ENCODE results near the gene CATSPERD.

CATSPERD gene

GRCh38 chr19:5719961-5720790, at the start of gene CATSPERD, which contains the start of gene LONP1:
CATSPERD (plus strand) TSS chr19:5720637; CDS start chr19:5720738, 101 bp downstream.
LONP1 (minus strand) TSS chr19:5720146; CDS start chr19:5720132, 14 bp downstream.
- peak; percentile 97 to 100 (median 99) for DNase-seq

GRCh38 chr19:5671600-5671999, 48.8 kb upstream of the CATSPERD start:
- DNase-seq: no peak

GRCh38 chr19:5672708-5673459, 47.6 kb upstream of the CATSPERD start:
- no peak for DNase-seq

- no peak for DNase-seq
Observed at GRCh38 chr19:5673752-5674151, 46.7 kb upstream of the CATSPERD start.

- DNase-seq: no peak
Observed at GRCh38 chr19:5674714-5675113, 45.7 kb upstream of the CATSPERD start.

GRCh38 chr19:5676105-5676771, 44.2 kb upstream of the CATSPERD start:
- no peak for DNase-seq

- no peak for DNase-seq
Observed at GRCh38 chr19:5676772-5677105, 43.7 kb upstream of the CATSPERD start.

- no peak for DNase-seq
Observed at GRCh38 chr19:5677136-5677535, 43.3 kb upstream of the CATSPERD start.

GRCh38 chr19:5677580-5677979, 42.9 kb upstream of the CATSPERD start:
- DNase-seq: no peak

- no peak for DNase-seq
Observed at GRCh38 chr19:5678071-5678718, 42.2 kb upstream of the CATSPERD start.

GRCh38 chr19:5679289-5680083, 41.0 kb upstream of the CATSPERD start:
- no peak for DNase-seq

GRCh38 chr19:5680084-5680436, 40.4 kb upstream of the CATSPERD start:
- no peak for DNase-seq

GRCh38 chr19:5680437-5681368, 39.7 kb upstream of the CATSPERD start, which contains the start of the genes HSD11B1L and MICOS13:
HSD11B1L (plus strand) TSS chr19:5681027; CDS start chr19:5684833, 3,806 bp downstream.
MICOS13 (minus strand) TSS chr19:5680516; CDS start chr19:5680486, 30 bp downstream.
- DNase-seq: peak; percentile 96 to 100 (median 100)

GRCh38 chr19:5681391-5682106, 38.9 kb upstream of the CATSPERD start:
- DNase-seq: no peak

- DNase-seq: no peak
Observed at GRCh38 chr19:5682107-5682482, 38.3 kb upstream of the CATSPERD start.

- no peak for DNase-seq
Observed at GRCh38 chr19:5683177-5683886, 37.1 kb upstream of the CATSPERD start.

- DNase-seq: no peak
Observed at GRCh38 chr19:5684694-5685430, 35.6 kb upstream of the CATSPERD start.

- no peak for DNase-seq
Observed at GRCh38 chr19:5686326-5686646, 34.2 kb upstream of the CATSPERD start.

Measured in stimulated activated naive CD4-positive, alpha-beta T cell (primary cell).